Testis (tissue), 3 donors: Measurements from ENCODE around the gene SSU72. TPM values are rescaled to one million over a fixed set of nuclear protein-coding genes. Genes with fewer than 3 reads are reported as not detected.

ENCODE experiments used
- DNase-seq: peaks from one replicate; pipeline ENCODE4 v3.0.0-alpha.2; 2019
- H3K27ac ChIP-seq, 2 donors: fragments of 200-600 bp; sonication (generic); one replicate each; pipeline ENCODE4 v1.5.1; 2019
- H3K27me3 ChIP-seq: fragments of 200-600 bp; sonication (generic); one replicate; pipeline ENCODE4 v1.5.1; 2019
- H3K36me3 ChIP-seq: fragments of 200-600 bp; sonication (generic); one replicate; pipeline ENCODE4 v1.5.1; 2017; ENCODE audit warnings: low read depth; ENCODE audit errors: missing control alignments
- H3K4me1 ChIP-seq: fragments of 200-600 bp; sonication (generic); one replicate; pipeline ENCODE4 v1.5.1; 2019
- H3K4me3 ChIP-seq, 2 donors: fragments of 200-600 bp; sonication (generic); one replicate each; pipeline ENCODE4 v1.5.1; 2017 to 2019
- H3K9me3 ChIP-seq: fragments of 200-600 bp; sonication (generic); one replicate; pipeline ENCODE4 v1.5.1; 2017
- POLR2A ChIP-seq: fragments of 450-650 bp; IDR thresholded peaks from one replicate; pipeline ENCODE4 v1.6.1; 2017; ENCODE audit warnings: antibody characterized with exemption, mild to moderate bottlenecking, moderate library complexity
- WGBS, 2 donors: methylation state at CpG; one replicate each; pipeline ENCODE4 v1.1.5; 2018; 5-methylcytosine and 5-hydroxymethylcytosine counted together
- intact Hi-C: fragments of 100-400 bp; cut with DNase I; formaldehyde crosslinking; loops from one replicate; pipeline ENCODE4 v1.15.1; 2023; ENCODE audit warnings: low total_unique reads
- polyA plus RNA-seq: library from polyadenylated mRNA; stranded (reverse); fragments of 350-450 nt; fragmentation: Illumina TruSeq; extraction: RNeasy Lipid Tissue Mini Kit (QIAGEN cat#74804); gene quantifications from one replicate; pipeline ENCODE4 v1.2.3, GENCODE V29; 2014; ENCODE audit warnings: low read depth, low replicate concordance; ENCODE audit not compliant: insufficient read depth
- total RNA-seq, 2 donors: library from RNA; depleted of rRNA; stranded (reverse); fragments of >200 nt; gene quantifications; one replicate each; pipeline ENCODE4 v1.2.3, GENCODE V29; 2016
- TF ChIP-seq, protein P1 (sequence below), 3 experiments: fragments of 450-650 bp in 2 of 3; fragments of 200-600 bp in 1 of 3; sonication (generic) in 1 of 3; IDR thresholded peaks; one replicate each; pipeline ENCODE4 v1.5.1; 2016 to 2019; ENCODE audit warnings: antibody characterized with exemption in 3 of 3, mild to moderate bottlenecking in 2 of 3, moderate library complexity in 1 of 3

The SSU72 gene
- total and polyA plus RNA-seq, 3 donors from 2014 or later = 67.0 to 158 (median 146) TPM

DNA sequence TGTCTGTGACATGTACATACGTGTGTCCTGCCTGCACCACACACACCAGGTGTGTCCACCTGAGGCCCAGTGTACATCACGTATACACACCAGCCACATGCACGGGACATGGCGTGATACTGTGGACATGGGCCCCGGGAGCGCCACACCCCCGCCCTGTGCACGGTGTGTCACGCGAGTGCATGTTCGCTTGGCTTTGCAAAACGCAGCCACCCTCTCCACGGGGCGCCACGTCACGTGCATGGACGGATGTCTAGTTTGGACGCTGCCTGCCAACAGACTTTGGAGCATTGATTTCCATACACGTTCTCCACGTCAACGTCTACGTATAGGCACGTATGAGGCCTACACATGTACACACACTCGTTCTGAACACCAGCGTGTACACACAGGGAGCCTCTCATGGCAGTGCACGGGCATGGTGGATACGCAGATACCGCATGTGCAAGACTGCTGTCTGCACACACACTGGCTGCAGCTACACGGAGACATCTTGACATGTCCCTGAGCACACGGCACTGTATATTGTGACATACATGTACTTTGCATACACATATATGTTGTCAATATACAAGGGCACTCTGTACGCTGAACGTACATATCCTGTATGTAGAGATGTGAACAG, 36.9 kb downstream of the SSU72 start:
- intact Hi-C loops = no loop called here
- H3K4me1 ChIP-seq = peaks cover 11% of the 10 kb centered on the region
- no peak for DNase-seq
- H3K27ac ChIP-seq = no peak overlapping the region
- H3K9me3 ChIP-seq = no peaks in the 10 kb centered on the region
- TF ChIP-seq, protein P1, sequence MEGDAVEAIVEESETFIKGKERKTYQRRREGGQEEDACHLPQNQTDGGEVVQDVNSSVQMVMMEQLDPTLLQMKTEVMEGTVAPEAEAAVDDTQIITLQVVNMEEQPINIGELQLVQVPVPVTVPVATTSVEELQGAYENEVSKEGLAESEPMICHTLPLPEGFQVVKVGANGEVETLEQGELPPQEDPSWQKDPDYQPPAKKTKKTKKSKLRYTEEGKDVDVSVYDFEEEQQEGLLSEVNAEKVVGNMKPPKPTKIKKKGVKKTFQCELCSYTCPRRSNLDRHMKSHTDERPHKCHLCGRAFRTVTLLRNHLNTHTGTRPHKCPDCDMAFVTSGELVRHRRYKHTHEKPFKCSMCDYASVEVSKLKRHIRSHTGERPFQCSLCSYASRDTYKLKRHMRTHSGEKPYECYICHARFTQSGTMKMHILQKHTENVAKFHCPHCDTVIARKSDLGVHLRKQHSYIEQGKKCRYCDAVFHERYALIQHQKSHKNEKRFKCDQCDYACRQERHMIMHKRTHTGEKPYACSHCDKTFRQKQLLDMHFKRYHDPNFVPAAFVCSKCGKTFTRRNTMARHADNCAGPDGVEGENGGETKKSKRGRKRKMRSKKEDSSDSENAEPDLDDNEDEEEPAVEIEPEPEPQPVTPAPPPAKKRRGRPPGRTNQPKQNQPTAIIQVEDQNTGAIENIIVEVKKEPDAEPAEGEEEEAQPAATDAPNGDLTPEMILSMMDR (IDR thresholded peaks at IDR 0.05) = no peak
- TF ChIP-seq POLR2A = no peak
- no peaks in the 10 kb centered on the region for H3K36me3 ChIP-seq
- 90 to 95% methylated on average over 10 to 32 of the region's 32 CpGs for WGBS, 2 donors
- H3K27me3 ChIP-seq = no peaks in the 10 kb centered on the region
- no peak overlapping the region for H3K4me3 ChIP-seq

DNA sequence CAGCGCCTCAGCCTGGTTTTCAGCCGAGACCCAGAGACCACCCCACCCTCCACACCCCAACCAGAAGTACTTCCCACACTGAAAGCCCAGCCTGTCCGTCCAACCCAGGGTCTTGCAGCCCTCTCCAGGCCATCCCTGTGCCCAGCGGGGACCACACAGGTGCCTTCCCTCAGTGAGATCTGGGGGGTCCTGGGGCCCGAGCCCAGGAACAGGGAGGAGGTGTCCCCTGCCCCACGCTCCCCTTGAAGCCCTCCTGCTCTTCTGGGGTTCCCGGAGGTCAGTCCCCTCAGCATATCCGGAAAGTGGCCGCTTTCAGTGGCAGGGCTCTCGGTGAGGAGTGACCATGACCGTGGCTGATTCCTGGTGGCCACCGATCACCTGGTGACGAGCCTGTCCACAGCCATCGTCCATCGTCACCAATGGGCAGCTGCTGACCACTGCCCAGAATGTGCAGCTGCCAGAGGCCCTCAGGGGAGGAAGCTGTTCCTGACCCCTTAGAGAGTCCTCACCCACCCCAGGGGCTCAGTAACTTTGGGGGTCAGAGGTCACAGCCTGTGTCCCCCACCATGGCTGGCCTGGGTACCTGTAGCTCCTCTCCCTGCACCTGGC, 37.6 kb downstream of the SSU72 start:
- Histone ChIP-seq H3K27ac (no peak overlapping the region), H3K36me3 (no peaks in the 10 kb centered on the region), H3K4me1 (peaks cover 11% of the 10 kb centered on the region), H3K4me3 (no peak overlapping the region), H3K27me3 (no peaks in the 10 kb centered on the region), H3K9me3 (no peaks in the 10 kb centered on the region)
- DNase-seq = no peak
- TF ChIP-seq, protein P1 (IDR thresholded peaks at IDR 0.05) = no peak
- TF ChIP-seq POLR2A = no peak
- intact Hi-C loops = no loop called here
- 92 to 100% methylated on average over 1 to 14 of the region's 15 CpGs for WGBS, 2 donors

DNA sequence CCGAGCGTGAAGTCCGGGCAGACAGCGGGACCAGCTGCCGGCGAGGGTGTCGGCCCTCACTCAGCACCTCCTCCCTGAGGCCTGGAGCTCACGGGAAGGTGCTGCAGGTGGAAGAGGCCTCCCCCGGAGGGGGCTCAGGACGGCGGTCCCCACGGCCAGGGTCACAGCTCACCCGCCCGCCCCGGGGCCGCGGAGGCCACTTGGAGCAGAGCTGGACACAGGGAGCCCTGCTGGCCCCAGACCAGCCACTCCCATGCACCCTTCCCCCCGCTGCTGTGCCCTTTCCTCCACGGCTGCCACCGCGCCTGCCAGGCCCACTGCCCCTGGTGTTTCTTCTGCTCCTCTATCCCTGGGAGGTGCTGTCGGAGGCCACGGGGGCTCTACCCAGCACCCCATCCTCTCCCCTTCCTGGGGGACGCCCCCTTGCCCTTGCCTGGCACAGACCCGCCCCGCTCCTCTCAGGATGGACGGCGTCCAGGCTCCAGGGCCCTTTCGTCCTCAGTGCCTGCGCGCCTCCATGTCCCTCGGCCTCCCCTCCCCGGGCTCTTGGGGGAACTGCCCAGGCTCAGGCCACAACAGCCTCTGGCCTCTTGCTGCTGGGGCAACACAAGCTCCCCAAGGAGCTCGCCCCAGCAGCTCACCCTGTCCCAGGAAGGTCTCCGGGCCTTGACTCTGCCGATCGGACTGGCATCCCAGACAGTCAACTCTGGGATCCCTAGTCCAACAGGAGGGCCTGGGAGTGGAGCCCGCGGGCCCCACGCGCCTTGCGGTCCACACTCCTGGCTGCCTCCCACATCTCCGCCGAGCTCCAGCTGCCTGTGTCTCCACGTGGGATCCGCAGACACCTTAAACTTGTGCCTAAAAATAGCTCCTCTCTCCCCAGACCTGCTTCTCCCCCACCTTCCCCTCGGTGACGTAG, 38.4 kb downstream of the SSU72 start:
- TF ChIP-seq, protein P1 (IDR thresholded peaks at IDR 0.05) = no peak
- no peak for TF ChIP-seq POLR2A
- peaks cover 11% of the 10 kb centered on the region for H3K4me1 ChIP-seq
- WGBS, 2 donors = 86 to 91% methylated on average over 25 to 47 of the region's 48 CpGs

DNA sequence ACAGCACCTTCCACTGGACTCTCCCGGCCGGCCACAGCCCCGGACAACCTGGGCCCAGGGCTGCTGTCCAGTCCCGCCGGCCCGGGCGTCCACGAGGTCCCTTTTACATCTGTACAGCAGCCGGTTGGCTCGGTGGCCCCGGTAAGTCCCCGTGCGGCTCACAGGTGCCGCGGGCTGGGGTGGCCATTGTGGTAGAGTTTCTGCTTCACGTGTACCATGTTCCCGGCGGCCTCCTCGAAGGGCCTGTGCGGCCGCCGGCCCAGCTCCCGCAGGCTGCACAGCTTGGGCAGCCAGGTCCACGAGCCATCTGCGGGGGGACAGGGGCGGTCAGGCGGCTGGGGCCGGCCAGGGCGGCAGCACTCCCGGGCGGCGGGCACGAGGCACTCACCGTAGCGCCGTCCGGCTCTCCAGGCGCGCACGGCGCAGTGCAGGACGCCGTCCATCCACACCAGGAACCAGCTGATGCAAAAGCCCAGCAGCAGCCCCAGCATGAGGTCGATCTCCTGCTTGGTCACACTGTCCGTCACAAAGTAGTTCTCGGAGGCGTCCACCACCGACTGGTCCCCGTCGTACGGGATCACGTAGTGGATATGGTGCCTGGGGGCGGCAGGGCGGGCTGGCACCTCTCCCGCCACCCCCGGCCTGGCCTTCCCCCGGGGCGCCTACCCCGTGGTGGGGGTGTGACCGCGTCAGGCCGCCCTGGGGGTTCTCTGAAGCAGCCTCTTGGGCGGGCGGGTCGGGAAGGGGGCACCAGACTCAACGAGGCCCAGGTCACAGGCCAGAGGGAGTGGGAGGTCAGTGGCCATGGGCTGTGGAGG, 39.3 kb downstream of the SSU72 start:
- intact Hi-C loops = no loop called here
- H3K4me1 ChIP-seq = peaks cover 8% of the 10 kb centered on the region
- no peak overlapping the region for H3K27ac ChIP-seq
- no peak for DNase-seq
- TF ChIP-seq, protein P1 (IDR thresholded peaks at IDR 0.05) = no peak
- TF ChIP-seq POLR2A = no peak
- H3K4me3 ChIP-seq = no peak overlapping the region
- WGBS, 2 donors = 93 to 96% methylated on average over 26 to 62 of the region's 66 CpGs
- no peaks in the 10 kb centered on the region for H3K9me3 ChIP-seq
- no peaks in the 10 kb centered on the region for H3K27me3 ChIP-seq
- H3K36me3 ChIP-seq = no peaks in the 10 kb centered on the region

More for the DNA sequence above, 38.4 kb downstream of the SSU72 start:
- intact Hi-C loops = no loop called here
- Histone ChIP-seq H3K27ac (no peak overlapping the region), H3K9me3 (no peaks in the 10 kb centered on the region), H3K36me3 (no peaks in the 10 kb centered on the region), H3K4me3 (no peak overlapping the region), H3K27me3 (no peaks in the 10 kb centered on the region)
- no peak for DNase-seq
